Stimulated activated CD8-positive, alpha-beta memory T cell treated with anti-CD3 and anti-CD28 coated beads, Interleukin-7, amount 100 ng/mL, for 4 hours (primary cell): Measurements from ENCODE around the gene ISL2.

ENCODE experiments used
- DNase-seq, 2 donors: peaks; one replicate each; pipeline ENCODE4 v3.0.0-alpha.2; 2020; ENCODE audit warnings: low read depth in 2 of 2

Gene ISL2

GRCh38 chr15:76376816-76377215 lies 40.2 kb downstream of the ISL2 start:
- DNase-seq: no peak

GRCh38 chr15:76377217-76377616 lies 40.6 kb downstream of the ISL2 start:
- DNase-seq: no peak

- no peak for DNase-seq
Measured at GRCh38 chr15:76377751-76378150, 41.2 kb downstream of the ISL2 start.

GRCh38 chr15:76378691-76379090 lies 42.1 kb downstream of the ISL2 start:
- DNase-seq: no peak

GRCh38 chr15:76380249-76380648 lies 43.7 kb downstream of the ISL2 start:
- DNase-seq: no peak

- no peak for DNase-seq
Measured at GRCh38 chr15:76381366-76381765, 44.8 kb downstream of the ISL2 start.

GRCh38 chr15:76382987-76383728 lies 46.6 kb downstream of the ISL2 start:
- no peak for DNase-seq

- no peak for DNase-seq
Measured at GRCh38 chr15:76384409-76384808, 47.8 kb downstream of the ISL2 start.

- DNase-seq: no peak
Measured at GRCh38 chr15:76386178-76386577, 49.6 kb downstream of the ISL2 start.

GRCh38 chr15:76386926-76387325 lies 50.4 kb downstream of the ISL2 start:
- no peak for DNase-seq

GRCh38 chr15:76390571-76390970 lies 54.0 kb downstream of the ISL2 start:
- no peak for DNase-seq

- no peak for DNase-seq
Measured at GRCh38 chr15:76391309-76391708, 54.7 kb downstream of the ISL2 start.

- DNase-seq: no peak
Measured at GRCh38 chr15:76391847-76392246, 55.3 kb downstream of the ISL2 start.
